GM21390 (cell line): ENCODE data around the gene BCAR1.
"Not testable (repeated sequence)": the region's sequence is repeated elsewhere in the genome, so short reads cannot be mapped to it uniquely, and the experiment has no call there.

Experiments used
- ATAC-seq: cut with Tn5 transposase; IDR thresholded peaks from one replicate; pipeline ENCODE4 v1.9.1; 2021; ENCODE audit not compliant: unreplicated experiment

BCAR1 gene

DNA sequence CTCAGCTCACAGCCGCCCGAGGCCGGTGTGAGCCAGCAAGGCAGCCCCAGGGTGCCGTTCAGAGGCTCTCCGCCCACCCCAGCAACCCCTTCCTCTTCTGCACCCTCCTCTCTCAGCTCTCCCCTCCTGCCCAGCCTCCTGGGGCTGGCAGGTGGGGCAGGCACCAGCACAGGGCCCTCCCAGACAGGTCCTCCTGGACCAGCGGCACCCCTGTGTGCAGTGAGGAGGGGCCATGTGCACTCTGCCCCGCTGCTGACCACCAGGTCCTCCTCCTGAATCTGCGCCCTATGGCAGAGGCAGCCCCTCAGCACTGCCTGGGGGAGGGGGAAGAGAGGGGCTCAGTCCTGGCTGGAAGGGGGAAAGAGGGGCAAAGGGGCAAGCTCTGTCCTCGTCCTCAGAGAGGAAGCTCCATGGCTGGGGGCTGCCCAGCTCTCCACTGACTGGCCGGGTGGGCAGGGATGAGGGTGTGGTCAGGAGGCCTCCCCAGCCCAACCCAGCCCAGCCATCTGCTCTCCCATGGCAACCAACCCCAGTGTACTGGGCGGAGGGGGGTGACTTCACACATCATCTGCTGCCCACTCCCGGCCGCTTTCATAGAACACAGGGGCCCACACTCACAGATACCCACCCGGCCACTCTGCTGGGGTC, 5.4 kb upstream of the BCAR1 start:
- no peak for ATAC-seq

DNA sequence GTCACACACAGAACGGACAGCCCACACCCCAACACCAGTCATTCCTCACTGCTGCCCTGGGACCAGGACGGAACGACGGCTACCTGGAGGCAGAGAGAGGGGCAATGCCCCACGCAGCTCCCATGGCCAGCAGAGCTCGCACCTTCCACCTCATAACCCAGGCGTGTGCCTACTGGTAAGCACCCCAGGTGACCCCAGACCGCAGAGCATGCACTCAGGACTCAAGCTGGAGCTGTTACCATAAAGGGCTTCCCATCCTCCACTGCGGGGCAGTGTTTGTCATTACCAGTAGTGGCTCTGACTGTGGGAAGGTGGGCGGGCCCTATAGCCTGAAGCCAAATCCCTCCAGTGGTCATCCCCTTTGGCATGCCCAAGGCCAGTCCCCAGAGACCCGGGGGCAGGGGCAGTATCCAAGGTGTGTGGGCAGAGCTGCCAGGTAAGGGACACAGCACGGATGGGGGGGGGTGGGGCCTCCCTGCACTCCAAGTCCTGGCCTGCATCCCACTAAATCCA, 4.7 kb upstream of the BCAR1 start:
- no peak for ATAC-seq

DNA sequence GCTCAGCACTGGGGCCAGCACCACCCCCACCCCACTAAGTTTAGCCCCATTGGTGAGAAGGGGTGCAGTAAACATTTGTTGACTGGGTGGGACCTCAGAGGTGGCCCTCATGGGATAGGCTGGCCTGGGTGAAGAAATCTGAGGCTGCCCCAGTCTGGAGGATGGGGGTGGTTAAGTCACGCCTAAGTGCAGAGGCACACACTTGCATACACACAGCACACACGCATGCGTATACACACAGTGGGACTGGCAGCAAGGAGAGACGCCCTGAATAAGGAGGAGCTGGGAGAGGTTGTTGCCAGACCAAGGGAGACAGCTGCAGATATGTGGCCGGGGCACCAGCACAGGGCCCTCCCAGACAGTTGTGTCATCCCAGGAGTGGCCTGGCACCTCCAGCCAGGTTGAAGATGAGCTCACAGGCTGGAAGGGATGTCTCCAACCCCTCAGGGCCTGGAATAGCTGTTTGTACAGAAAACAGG, 3.0 kb upstream of the BCAR1 start:
- ATAC-seq: no peak

DNA sequence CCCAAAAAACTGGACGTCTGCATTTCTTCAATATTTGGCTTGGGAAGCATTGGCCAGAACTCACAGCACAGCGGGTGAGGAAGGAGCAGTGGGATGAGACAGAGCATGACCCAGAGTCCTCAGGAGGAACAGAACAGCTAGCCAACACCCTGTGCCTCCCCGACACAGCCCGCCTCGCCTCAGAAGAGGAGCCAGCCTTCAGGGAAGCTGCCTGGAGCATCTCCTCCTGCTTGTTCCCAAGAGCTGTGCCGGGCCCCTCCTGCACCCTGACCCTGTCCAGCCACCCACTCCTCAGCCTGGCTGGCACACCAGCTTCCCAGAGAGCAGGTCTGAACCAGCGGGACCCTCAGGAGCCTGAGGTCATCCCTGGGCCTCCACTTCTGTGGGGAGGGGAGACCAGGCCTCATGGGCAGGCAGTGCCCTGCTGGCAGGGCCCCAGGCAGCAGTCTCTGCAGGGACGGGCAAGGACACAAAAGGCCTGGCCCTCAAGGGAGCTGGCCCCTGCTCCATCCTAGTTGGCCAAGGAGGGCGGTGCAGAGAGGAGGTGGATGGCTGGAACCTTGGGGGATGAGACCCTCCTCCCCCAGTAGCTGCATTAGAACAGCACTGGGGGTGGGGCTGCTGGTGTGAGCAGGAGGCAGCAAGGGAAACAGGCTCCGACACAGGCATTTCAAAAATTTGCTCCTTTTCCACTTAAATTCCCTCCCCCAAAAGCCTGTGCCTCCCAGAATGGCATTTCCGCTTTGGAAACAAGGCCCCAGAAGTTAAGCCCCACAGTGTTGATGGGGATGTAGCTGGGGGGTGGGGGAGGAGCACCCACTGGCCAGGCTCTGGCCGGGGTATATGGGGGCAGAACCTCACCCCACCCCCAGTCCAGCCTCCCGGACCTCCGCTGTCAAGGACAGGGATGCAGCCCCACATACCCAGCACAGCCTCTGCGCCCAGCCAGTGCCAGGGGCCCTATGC, 1.8 kb upstream of the BCAR1 start:
- no peak for ATAC-seq

DNA sequence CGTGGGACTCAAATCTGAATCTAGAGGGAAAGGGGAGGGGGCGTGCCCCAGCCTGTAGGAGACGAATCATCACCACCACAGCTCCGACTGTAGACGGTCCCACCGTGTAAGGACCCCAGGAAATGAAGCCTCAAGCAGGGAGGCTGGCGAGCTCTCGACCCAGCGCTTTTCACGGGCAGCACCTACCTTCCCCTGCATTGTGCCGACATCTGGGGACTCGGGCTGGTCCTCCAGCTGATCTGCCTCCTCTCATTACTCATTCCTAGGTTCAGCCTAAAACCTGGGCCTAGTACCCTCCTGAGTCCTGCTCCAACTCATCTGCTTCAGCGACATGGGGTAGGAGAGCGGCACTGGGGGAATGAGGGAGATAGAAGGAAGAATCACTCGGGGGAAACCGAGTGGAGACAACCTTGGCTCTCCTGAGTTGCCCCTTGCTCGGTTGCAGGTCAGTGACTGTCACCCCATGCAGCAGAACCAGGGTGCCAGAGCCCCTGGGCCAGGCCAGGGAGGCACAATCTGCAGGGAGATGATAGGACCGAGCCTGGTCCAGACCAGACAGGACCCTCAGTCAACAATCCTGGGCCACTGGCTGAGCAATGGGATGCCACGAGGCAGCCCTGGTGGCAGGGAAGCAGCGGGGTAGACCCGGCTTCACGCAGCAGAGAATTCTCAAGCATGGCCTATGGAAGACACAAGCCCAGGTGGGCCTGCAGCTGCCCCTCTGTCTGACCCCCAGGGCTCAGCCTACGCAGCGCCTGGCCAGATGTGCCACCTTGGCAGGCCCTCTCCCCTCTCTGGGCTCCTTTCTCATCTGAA, 833 bp upstream of the BCAR1 start:
- ATAC-seq: no peak

DNA sequence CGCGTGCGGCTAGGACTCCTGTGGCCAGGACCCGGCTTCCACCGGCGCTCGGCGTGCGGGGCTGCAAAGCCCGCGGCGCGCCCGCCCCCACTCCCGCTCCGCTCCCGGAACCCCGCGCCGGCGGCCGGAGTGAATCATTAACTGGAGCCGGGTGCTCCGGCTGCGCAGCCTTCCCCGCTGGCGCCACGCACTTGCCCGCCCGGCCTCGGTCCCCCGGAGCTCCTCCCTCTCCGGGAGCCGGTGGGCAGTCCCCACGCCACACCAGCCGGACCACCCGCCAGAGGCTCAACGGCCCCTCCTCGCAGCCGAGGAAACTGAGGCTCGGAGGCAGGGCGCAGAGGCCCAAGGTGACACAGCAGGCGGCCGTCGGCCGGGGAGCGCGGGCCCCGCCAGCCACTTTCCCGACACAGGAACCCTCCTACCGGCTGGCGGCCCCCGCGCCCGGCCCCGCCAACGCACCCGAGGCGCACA, 580 bp downstream of the BCAR1 start:
- ATAC-seq: peak; percentile 37

DNA sequence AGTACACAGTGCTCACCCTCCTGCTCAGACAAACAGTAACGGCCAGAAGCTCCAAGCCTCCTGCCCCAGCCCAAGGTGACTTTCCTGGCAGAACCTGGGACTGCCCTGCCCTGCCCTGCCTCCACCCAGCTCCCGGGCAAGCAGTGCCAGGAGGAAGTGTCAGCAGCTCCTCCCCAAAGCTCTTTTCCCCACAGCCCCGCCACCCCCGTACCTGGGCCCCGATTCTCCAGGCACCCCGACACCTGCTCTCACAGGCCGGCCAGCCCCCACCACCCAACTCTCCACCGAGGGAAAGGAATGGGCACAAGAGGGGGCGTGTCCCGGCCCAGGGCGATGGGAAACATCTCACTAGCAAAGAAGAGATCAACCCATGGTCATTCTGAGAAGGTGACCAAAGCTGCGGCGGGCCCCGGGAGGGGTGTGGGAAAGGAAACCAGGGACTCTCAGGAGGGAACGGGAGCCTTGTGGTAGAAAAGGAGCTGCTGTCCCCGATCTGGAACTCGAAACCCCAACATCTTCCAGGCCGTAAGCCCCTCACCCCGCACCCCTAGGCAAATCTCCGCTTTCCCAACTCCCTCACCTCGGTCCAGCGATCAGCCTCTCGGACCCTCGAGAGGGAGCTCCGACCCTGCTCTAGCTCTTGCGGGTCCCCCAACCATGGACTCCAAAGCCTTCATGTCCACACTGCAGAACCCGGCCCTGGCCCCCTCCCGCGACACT, 1.2 kb downstream of the BCAR1 start:
- no peak for ATAC-seq

DNA sequence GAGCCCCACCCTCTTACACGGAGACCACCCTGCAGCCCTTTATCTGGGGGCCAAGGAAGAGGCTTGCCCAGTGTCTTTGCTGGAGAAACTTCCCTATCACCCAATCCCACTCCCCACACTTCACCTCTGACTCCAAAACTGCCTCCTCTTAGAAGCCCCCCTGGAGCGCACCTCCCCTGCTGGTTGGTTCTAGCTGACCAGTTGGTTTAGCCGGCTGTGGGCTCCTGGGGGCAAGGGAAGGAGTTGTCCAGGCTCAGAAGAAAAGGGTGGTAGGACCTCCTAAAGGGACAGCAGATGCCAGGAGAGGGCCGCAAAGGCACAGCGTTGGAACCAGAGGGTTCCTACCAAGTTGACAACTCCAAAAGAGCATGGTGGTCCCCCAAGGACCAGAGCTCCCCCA, 2.0 kb downstream of the BCAR1 start:
- no peak for ATAC-seq

DNA sequence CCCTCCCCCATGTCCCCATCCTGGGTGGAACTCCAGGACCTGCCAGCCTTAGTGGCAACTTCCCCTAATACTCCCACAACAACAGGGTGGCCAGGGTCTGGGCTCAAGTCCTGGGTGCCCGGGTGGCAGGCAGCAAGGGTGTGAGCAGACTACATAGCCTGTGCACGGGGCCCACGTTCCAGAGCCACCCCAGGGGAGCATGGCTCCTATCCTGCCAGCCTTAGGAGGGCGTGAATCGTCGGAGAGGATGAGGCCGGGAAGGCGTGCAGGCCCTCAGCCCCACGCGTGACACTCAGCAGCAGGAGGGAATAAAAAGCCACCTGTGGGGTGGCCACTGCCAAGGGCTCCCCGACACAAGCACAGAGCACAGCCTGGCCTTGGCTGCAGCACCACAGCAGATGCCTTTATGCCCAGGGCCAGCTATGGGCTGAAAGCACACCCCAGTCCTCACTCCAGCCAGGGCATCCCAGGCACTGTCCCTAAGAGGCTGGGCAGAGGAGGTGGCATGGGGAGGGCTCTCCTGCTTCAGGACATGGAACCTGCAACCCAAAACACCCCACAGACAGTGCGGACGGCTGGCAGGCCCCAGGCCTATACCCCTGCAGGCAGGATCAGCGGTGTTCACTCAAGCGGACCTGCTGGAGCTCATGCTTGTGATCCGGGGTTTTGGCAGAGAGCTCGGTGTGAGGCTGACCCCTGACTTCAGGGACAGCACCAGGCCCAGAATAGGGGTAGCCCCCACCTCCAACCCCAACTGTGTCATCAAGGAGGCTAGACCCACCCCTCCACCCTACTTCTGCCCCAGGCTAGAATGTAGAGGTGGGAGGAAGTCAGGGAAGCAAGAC, 2.7 kb downstream of the BCAR1 start:
- ATAC-seq: no peak

DNA sequence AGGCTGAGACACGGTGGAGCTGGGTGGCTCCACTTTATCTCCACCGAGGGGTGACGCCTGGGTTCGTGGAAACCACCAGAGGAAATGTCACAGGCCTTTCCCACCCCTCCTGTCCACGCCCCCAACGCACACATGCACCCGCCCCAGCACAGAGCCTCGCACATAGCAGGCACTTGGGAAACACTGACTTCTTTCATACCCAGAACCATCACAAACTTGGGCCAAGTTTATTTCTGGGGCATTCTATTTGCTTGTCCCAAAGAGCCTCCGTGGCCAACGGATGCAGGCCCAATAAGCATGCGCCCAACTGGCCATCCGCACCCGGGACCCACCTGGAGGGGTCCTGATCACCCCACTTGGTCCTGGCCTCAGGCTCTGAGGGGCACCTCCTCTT, 3.3 kb downstream of the BCAR1 start:
- ATAC-seq: no peak

DNA sequence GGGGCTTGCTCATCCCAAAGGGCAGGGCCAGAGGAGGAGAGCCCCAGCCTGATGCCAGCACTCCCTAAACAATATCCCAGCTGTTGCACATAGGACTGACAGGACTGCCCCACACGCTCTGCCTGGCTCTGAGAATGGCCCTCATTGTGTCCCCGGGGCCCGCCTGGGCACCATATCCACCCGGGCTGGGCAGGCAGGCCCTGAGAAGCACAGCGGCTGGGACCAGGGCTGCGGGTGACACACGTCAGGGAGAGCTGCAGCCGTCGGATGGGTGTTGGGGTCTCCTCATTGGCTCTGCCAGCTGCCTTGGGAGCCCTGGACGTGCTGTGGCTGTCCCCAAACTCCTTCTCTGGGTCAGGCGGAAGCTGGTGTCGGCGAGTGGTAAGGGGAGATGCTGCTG, 4.2 kb downstream of the BCAR1 start:
- ATAC-seq: no peak

DNA sequence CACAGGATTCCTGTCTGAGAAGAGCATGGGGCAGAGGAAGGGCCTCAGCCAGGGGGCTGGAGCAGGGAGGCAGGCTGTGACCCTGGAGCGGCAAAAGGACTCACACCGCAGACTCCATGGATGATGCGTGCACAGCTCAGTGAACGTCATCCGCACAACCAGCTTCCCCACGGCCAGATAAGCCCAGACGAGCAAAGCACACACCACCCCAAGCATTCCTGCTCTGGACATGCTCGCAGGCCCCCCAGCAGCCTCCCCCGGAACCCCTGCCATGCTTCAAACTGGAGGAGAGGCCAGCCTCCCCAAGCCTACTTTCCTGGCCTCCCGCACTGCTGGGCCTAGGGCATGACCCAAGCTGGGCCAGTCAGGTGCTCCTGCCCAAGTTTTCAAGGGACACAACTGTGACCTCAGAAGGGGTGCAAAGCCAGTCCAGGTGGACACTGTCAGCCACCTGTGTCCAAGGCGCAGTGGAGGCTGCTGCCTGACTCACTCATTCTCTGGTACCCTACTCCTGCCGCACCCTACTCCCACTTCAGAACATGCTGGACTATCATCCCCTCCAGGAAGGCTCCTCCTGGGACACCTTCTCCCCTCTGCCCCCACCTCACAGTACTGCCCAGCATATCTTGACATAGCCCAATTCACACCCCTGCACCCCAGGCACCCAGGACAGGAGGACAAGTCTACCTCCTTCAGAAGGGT, 4.8 kb downstream of the BCAR1 start:
- ATAC-seq: no peak

DNA sequence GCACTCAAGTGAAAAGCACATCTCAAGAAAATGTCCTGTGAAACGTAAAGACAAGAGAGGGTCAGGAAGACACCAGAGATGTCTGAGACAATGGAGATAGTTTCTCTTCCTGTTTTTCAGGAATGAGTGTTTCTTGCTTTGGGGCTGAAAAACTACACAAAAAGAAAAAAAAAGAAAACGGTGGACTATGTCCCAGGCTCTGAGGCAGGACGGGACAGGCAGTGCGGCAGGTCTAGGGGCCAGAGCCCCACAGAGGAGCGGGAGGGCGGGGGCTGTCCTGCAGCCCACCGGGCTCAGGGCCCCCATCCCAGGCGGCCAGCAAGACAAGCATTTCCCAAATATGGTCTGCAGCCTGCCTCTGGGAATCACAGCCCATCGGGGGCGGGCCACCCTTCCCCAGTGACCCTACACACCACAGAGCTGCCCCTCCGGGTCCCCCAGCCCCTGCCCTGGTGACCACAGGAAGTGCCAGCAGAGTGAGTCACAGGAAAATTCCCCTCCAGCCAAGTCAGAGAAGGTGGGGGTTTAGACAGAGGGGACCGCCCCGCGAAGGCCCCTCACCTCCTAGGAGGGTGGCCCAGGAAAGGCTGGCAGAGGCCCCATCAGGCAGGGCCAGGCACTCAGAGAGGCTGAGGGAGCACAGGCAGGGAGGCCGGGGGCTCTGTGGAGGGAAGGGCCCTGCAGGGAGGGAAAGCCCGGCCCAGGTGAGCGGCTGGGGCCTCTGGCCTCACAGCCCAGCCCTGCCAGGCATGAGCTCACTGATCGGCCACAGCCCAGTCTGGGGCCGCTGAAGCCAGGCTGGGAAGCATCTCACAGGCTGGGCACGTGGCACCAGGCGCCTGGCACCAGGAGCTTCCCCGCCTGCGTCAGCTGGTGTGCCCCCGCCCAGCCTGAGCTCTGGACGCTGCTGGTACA, 6.3 kb downstream of the BCAR1 start:
- no peak for ATAC-seq

DNA sequence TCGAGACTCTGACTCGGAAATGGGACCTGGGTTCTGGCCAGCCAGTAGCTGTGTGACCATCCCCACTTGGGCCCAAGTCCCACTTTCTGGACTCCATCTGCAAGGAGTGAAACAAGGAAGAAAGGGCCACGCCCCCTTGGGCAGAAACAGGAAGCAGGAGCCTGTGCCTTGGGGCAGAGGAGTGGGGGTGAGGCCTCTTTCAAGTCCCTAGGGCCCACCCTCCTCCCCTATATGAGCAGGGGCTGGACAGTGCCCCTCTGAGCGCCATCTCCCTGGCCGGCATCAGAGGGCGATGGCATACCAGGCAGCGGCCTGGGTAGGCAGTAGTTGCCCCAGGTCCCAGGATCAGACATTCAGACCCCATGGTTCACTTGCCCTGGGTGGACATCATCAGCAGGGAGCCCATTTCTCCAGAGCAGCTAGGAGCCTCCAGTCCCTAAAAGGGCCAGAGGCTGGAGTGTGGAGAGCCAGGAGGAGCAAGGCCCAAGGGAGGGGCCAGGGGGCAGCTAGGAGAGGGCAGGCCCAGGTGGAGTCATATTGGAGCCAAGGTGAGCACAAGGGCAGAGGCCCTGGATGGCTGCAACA, 7.1 kb downstream of the BCAR1 start:
- ATAC-seq: no peak

DNA sequence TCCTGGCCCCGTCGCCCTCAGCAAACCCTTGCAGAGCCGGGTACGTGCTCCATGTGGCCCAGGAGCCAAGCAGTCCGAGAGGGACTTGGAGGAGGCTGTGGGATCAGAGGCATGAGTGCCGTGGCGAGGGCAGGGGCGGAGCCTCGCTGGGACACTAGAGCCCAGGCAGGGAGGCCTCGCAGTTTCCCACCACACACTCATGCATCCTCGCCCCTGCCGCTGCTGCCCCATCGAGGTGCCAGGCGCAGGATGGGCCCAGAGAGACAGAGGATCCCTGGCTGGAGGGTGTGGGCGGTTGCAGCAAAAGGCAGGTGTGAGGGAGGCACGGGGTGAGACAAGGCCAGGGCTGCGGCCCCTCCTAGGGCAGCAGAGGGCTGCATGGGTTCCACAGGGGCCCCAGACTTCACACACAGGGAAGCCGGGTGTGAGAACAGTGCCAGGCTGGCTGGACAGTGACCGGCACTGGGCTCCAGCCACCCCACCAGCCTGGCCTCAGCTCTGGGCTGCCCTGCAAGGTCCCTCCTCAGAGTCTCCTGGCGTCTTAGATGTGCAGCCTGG, 7.7 kb downstream of the BCAR1 start:
- ATAC-seq: no peak

DNA sequence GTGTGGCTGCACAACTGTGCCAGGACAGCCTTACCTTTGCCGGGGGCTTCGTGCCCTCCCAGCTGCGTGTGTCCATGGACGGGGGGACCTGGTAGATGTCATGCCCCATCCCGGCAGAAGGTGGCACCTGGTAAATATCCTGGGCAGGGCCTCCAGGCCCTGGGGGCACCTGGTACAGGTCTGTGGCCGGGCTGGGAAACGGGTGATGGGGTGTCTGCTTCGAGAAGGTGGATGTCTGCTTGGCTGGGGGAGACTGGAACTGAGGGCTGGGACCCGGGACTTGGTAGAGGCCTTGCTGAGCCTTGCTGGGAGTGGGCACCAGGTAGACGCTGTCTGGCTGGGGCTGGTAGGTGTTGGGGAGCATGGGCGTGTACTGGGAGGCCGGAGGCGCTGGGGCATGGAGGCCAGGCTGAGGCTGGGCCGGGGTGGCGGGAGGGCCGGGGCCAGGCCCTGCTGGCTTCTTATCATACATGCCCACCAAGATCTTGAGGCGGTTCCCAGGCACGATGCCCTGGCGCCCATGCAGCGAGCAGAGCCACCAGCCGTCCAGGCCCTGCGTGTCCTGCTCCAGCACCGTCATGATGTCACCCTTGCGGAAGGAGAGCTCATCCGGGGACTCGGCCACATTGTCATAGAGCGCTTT, 8.9 kb downstream of the BCAR1 start:
- ATAC-seq: not testable (repeated sequence)

DNA sequence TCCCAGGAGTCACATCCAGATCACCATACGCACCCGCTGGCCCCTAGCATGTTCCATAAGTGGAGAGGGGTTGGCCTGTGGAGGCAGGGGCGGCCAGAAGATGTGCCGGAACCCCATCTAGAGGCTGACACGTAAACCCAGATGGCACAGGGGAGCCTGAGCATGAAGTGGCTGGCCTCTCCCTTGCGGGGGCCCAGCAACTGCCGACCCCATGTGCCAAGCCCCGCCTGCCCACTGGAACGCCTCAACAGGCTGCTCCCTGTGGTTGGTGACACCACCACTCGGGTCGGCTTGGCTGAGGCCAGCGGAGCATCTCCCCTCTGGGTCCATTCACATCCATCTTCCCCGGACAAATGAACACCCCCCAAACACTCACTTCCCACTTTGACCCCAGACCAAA, 9.5 kb downstream of the BCAR1 start:
- no peak for ATAC-seq
